Neural crest cell (in vitro differentiated cells): ENCODE results near the gene ST7. TPM values are rescaled to one million over a fixed set of nuclear protein-coding genes. Genes with fewer than 3 reads are reported as not detected.

Experiments used
- DNase-seq: peaks from one replicate; pipeline ENCODE4 v3.0.0; 2021; ENCODE audit warnings: low read depth, mixed read lengths, low spot score
- H3K27ac Mint-ChIP-seq: one replicate; pipeline ENCODE4 v1.8.0; 2021; ENCODE audit warnings: mild to moderate bottlenecking, mixed read lengths; ENCODE audit not compliant: unreplicated experiment
- H3K27me3 Mint-ChIP-seq: 2 replicates; pipeline ENCODE4 v1.8.0; 2021; ENCODE audit warnings: low read depth, mild to moderate bottlenecking, mixed read lengths
- H3K36me3 Mint-ChIP-seq: 2 replicates; pipeline ENCODE4 v1.8.0; 2021; ENCODE audit warnings: low read depth, mild to moderate bottlenecking, mixed read lengths
- H3K4me1 Mint-ChIP-seq: 2 replicates; pipeline ENCODE4 v1.8.0; 2021; ENCODE audit warnings: mixed read lengths
- H3K4me3 Mint-ChIP-seq: one replicate; pipeline ENCODE4 v1.8.0; 2021; ENCODE audit warnings: mild to moderate bottlenecking, mixed read lengths
- H3K9me3 Mint-ChIP-seq: 2 replicates; pipeline ENCODE4 v1.8.0; 2021; ENCODE audit warnings: mixed read lengths
- total RNA-seq: library from RNA; stranded (reverse); gene quantifications from 2 replicates; pipeline ENCODE4 v1.2.1, GENCODE V29; 2021
- TF ChIP-seq, protein P1 (sequence below): fragments of 200-600 bp; sonication (generic); conservative IDR thresholded peaks from 2 replicates; pipeline ENCODE4 v1.5.0; 2021; ENCODE audit warnings: antibody characterized with exemption, mild to moderate bottlenecking

ST7 gene
- total RNA-seq, 1 donor from 2014 or later: 22.4 TPM

DNA sequence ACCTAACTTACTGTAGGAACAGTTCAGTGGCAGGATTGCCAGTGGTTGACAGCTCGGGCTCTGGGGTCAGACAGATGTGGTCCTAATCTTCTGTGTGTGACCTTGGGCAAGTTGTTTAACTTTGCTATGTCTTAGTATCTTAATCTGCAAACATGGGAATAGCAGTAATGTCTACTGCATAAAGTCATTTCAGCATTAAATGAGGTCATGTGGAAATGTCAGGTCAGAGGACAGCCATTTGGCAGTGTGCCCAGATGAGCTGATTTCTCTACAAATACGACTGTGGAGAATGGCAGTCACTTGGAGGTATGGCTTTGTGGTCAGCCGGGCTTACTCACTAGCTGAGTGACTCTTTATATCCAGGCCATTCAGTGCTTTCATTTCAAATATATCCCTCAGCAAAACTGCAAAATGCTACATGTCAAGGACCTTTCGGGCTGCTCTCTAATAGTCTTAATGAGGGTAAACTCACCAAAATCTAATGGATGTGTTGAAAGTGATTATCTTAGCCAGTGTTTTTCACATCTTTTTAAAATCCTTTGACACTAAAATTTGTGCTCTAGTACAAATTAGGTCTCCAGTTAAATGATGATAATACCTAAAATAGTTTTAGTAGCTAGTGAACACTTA is 171.4 kb downstream of the ST7 start:
- Mint-ChIP-seq H3K4me1 (peaks cover 10% of the 10 kb centered on the region), H3K4me3 (no peak overlapping the region), H3K27ac (no peak overlapping the region), H3K36me3 (no peaks in the 10 kb centered on the region), H3K9me3 (no peaks in the 10 kb centered on the region), H3K27me3 (no peaks in the 10 kb centered on the region)
- no peak for DNase-seq
- TF ChIP-seq, protein P1, sequence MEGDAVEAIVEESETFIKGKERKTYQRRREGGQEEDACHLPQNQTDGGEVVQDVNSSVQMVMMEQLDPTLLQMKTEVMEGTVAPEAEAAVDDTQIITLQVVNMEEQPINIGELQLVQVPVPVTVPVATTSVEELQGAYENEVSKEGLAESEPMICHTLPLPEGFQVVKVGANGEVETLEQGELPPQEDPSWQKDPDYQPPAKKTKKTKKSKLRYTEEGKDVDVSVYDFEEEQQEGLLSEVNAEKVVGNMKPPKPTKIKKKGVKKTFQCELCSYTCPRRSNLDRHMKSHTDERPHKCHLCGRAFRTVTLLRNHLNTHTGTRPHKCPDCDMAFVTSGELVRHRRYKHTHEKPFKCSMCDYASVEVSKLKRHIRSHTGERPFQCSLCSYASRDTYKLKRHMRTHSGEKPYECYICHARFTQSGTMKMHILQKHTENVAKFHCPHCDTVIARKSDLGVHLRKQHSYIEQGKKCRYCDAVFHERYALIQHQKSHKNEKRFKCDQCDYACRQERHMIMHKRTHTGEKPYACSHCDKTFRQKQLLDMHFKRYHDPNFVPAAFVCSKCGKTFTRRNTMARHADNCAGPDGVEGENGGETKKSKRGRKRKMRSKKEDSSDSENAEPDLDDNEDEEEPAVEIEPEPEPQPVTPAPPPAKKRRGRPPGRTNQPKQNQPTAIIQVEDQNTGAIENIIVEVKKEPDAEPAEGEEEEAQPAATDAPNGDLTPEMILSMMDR: no peak

DNA sequence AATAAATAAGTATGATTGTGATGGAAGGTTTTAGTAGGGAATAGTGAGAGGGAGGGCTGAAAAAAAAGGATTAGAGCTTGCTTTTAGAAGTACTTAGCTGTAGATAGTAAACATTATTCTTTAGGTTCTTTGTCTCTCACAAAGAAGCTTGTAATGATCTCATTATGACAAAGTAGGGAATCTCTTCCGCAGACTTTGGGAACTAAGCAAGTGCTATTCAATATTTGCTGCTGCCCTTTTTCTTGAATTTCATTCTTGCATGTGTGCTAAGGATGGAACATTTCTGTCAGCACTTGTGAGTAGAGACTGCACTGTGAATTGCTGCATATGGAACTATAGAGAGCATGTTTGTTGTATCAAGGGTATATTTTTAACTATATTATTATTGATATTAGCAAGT is 173.4 kb downstream of the ST7 start:
- Mint-ChIP-seq H3K36me3 (no peaks in the 10 kb centered on the region), H3K4me3 (no peak overlapping the region), H3K9me3 (no peaks in the 10 kb centered on the region), H3K27me3 (no peaks in the 10 kb centered on the region), H3K27ac (no peak overlapping the region), H3K4me1 (peaks cover 10% of the 10 kb centered on the region)
- no peak for DNase-seq
- TF ChIP-seq, protein P1: no peak

DNA sequence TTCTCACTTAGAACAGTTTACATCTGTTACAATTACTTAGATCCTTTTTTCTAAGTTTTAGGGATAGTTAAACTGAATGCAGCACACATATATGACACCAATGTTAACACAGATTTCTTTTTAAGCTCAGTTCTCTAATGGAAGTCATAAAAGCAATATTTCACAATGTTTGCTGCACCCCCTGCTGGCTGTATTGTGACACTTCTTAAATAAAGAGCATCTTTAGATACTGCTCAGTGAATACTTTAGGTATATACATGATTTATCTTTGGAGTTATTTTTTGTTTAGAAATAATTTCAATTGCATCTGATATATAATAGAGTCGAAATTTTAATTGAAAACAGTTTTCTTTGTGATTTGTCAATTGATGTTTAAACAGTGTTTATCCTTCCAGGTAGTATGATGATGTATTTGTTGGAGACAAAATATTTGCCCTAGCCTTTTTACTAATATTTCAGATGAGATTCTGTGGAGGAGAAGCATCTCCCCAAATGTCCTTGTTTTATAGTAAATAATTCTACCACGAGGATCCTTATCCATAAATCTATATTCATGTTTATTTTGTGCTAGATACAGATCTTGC is 174.4 kb downstream of the ST7 start:
- TF ChIP-seq, protein P1: peak; percentile 88
- DNase-seq: peak; percentile 6
- Mint-ChIP-seq H3K36me3 (peaks cover 1% of the 10 kb centered on the region), H3K27me3 (no peaks in the 10 kb centered on the region), H3K27ac (no peak overlapping the region), H3K4me3 (no peak overlapping the region), H3K9me3 (no peaks in the 10 kb centered on the region), H3K4me1 (peaks cover 10% of the 10 kb centered on the region)

DNA sequence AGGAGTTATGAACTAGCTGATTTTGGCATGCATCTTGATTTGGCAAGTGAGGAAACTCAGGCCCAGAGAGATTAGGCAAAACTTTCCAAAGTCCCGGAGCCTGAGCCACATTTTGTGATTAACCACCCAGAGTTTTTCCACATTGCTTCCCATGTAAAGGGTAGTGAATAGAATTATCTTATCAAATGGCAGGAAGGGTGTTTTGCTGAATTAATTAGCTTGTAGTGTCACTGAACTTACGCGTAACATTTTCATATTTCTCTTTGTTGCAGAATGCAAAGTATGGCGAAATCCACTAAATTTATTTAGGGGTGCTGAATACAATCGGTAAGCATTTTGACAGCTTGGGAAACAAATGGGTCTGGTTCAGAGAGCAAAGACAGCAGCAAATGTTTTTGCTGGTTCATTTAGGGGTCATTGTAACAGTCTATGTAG is 176.2 kb downstream of the ST7 start:
- no peaks in the 10 kb centered on the region for H3K27me3 Mint-ChIP-seq
- H3K36me3 Mint-ChIP-seq: peaks cover 10% of the 10 kb centered on the region
- TF ChIP-seq, protein P1: no peak
- no peak overlapping the region for H3K4me3 Mint-ChIP-seq
- H3K4me1 Mint-ChIP-seq: peaks cover 2% of the 10 kb centered on the region
- no peak overlapping the region for H3K27ac Mint-ChIP-seq
- no peak for DNase-seq
- H3K9me3 Mint-ChIP-seq: no peaks in the 10 kb centered on the region

DNA sequence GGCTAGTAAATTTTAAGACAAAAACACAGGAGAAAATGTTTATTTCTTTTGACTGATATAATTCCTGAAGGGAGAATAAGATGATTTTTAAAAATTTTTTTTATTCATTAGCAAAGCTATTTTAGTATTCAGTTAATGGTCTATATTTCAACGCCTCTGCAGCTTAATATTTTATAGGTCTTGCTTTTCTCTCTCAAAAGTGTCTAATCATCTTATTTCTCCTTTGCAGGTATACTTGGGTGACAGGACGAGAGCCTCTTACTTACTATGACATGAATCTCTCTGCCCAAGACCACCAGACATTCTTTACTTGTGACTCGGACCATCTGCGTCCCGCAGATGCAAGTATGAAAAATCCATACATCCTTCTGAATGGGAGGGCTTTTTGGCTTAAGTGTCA is 177.0 kb downstream of the ST7 start:
- Mint-ChIP-seq H3K27ac (no peak overlapping the region), H3K4me1 (no peaks in the 10 kb centered on the region), H3K36me3 (peaks cover 13% of the 10 kb centered on the region), H3K4me3 (no peak overlapping the region), H3K27me3 (no peaks in the 10 kb centered on the region), H3K9me3 (no peaks in the 10 kb centered on the region)
- TF ChIP-seq, protein P1: no peak
- DNase-seq: no peak
